Hypothalamus (tissue), 51 donors: ENCODE results near the gene ADAM12.
"Not testable (repeated sequence)": the region's sequence is repeated elsewhere in the genome, so short reads cannot be mapped to it uniquely, and the experiment has no call there.

ENCODE experiments used
- DNase-seq, 51 donors: peaks; one replicate each; lab custom pipeline; 2025; lab: John Stamatoyannopoulos, UW

ADAM12 gene

GRCh38 chr10:126405239-126405775 lies 17.0 kb upstream of the ADAM12 start:
- DNase-seq: no peak

- no peak for DNase-seq
Measured at GRCh38 chr10:126402721-126403695, 14.7 kb upstream of the ADAM12 start.

- no peak for DNase-seq
Measured at GRCh38 chr10:126400641-126401040, 12.4 kb upstream of the ADAM12 start.

- DNase-seq: no peak
Measured at GRCh38 chr10:126398924-126399323, 10.6 kb upstream of the ADAM12 start.

GRCh38 chr10:126398383-126398743 lies 10.1 kb upstream of the ADAM12 start:
- DNase-seq: no peak

- DNase-seq: peak in 1 of 51 donors; percentile 23
Measured at GRCh38 chr10:126397640-126398382, 9.5 kb upstream of the ADAM12 start.

- DNase-seq: no peak
Measured at GRCh38 chr10:126397156-126397555, 8.9 kb upstream of the ADAM12 start.

GRCh38 chr10:126394948-126395347 lies 6.7 kb upstream of the ADAM12 start:
- no peak for DNase-seq

GRCh38 chr10:126393076-126393475 lies 4.8 kb upstream of the ADAM12 start:
- no peak for DNase-seq

- no peak for DNase-seq
Measured at GRCh38 chr10:126392469-126392868, 4.2 kb upstream of the ADAM12 start.

GRCh38 chr10:126392068-126392467 lies 3.8 kb upstream of the ADAM12 start:
- no peak for DNase-seq

- DNase-seq: peak in 15 of 51 donors; percentile 3 to 41 (median 13)
Measured at GRCh38 chr10:126391192-126391885, 3.1 kb upstream of the ADAM12 start.

- DNase-seq: no peak
Measured at GRCh38 chr10:126390324-126390723, 2.0 kb upstream of the ADAM12 start.

- DNase-seq: peak in 39 of 51 donors; percentile 18 to 79 (median 49)
Measured at GRCh38 chr10:126387041-126387921, 996 bp downstream of the ADAM12 start.

- DNase-seq: no peak
Measured at GRCh38 chr10:126384269-126384873, 3.9 kb downstream of the ADAM12 start.

- DNase-seq: no peak
Measured at GRCh38 chr10:126380352-126381076, 7.8 kb downstream of the ADAM12 start.

GRCh38 chr10:126379166-126379565 lies 9.1 kb downstream of the ADAM12 start:
- not testable (repeated sequence) for DNase-seq

- no peak for DNase-seq
Measured at GRCh38 chr10:126376956-126377355, 11.3 kb downstream of the ADAM12 start.
